PC-3 (cell line): Measurements from ENCODE around the gene CNN3. TPM values are rescaled to one million over a fixed set of nuclear protein-coding genes. Genes with fewer than 3 reads are reported as not detected.

Source experiments
- ATAC-seq: fragments of 200-7000 bp; cut with Tn5 transposase; 2 replicates; pipeline ENCODE4 v1.9.1; 2020; ENCODE audit warnings: mild to moderate bottlenecking, moderate library complexity
- BruUV-seq: library from RNA; stranded (reverse); fragments of 400-500 nt; replicated peaks from 2 replicates; lab custom pipeline; 2021; lab: Mats Ljungman, UMichigan
- CTCF ChIA-PET: fragments of 300-600 bp; sonication (Branson Sonifier 250); formaldehyde crosslinking; loops from one replicate; lab custom pipeline; 2022; ENCODE audit warnings: antibody characterized with exemption; lab: Charles Lee
- POLR2A ChIA-PET: fragments of 300-600 bp; sonication (Branson Sonifier 250); formaldehyde crosslinking; loops from one replicate; lab custom pipeline; 2022; ENCODE audit warnings: antibody characterized with exemption; ENCODE audit not compliant: unreplicated experiment; lab: Charles Lee
- DNase-seq: peaks from one replicate; pipeline ENCODE4 v3.0.0-alpha.2; 2015
- H2AFZ ChIP-seq: fragments of 300-600 bp; sonication (generic); 2 replicates; pipeline ENCODE4 v1.6.0; 2016; ENCODE audit warnings: antibody characterized with exemption, low read length
- H3F3A ChIP-seq: fragments of 300-600 bp; sonication (generic); one replicate; pipeline ENCODE4 v1.6.0; 2017; ENCODE audit warnings: antibody characterized with exemption, low read length, control low read depth, mild to moderate bottlenecking; ENCODE audit not compliant: unreplicated experiment
- H3K27ac ChIP-seq: fragments of 300-600 bp; sonication (generic); 2 replicates; pipeline ENCODE4 v1.5.1; 2016; ENCODE audit warnings: mild to moderate bottlenecking, low read length
- H3K27me3 ChIP-seq: fragments of 300-600 bp; sonication (generic); 2 replicates; pipeline ENCODE4 v1.6.1; 2016; ENCODE audit warnings: low read length, mixed read lengths
- H3K36me3 ChIP-seq: fragments of 300-600 bp; sonication (generic); 2 replicates; pipeline ENCODE4 v1.6.1; 2016; ENCODE audit warnings: low read depth, mixed run types, low read length, mixed read lengths
- H3K4me1 ChIP-seq: fragments of 300-600 bp; sonication (generic); 2 replicates; pipeline ENCODE4 v1.5.1; 2016; ENCODE audit warnings: low read length; ENCODE audit not compliant: insufficient read depth
- H3K4me2 ChIP-seq: fragments of 300-600 bp; sonication (generic); 2 replicates; pipeline ENCODE4 v1.6.0; 2016; ENCODE audit warnings: low read length
- H3K4me3 ChIP-seq: fragments of 300-600 bp; sonication (generic); 2 replicates; pipeline ENCODE4 v1.5.1; 2016; ENCODE audit warnings: mild to moderate bottlenecking, low read length, mixed read lengths
- H3K79me2 ChIP-seq: fragments of 300-600 bp; sonication (generic); 2 replicates; pipeline ENCODE4 v1.6.1; 2017; ENCODE audit warnings: low read length, mixed read lengths
- H3K9ac ChIP-seq: fragments of 300-600 bp; sonication (generic); 2 replicates; pipeline ENCODE4 v1.6.0; 2016; ENCODE audit warnings: mild to moderate bottlenecking, low read length
- H3K9me2 ChIP-seq: fragments of 300-600 bp; sonication (generic); replicated peaks from 2 replicates; pipeline ENCODE4 v1.6.1; 2016; ENCODE audit warnings: mixed run types, low read length, mixed read lengths
- H3K9me3 ChIP-seq: fragments of 300-600 bp; sonication (generic); 2 replicates; pipeline ENCODE4 v1.6.1; 2016; ENCODE audit warnings: low read length, mixed read lengths
- H4K20me1 ChIP-seq: fragments of 300-600 bp; sonication (generic); 2 replicates; pipeline ENCODE4 v1.6.1; 2016; ENCODE audit warnings: low read length, mixed read lengths
- CTCF ChIP-seq: fragments of 300-600 bp; sonication (generic); conservative IDR thresholded peaks from 2 replicates; pipeline ENCODE4 v1.5.1; 2017; ENCODE audit warnings: antibody characterized with exemption, low read depth, mild to moderate bottlenecking, low read length
- EZH2 ChIP-seq: fragments of 300-600 bp; sonication (generic); IDR thresholded peaks from one replicate; pipeline ENCODE4 v1.6.1; 2017; ENCODE audit warnings: antibody characterized with exemption, mild to moderate bottlenecking, low read length; ENCODE audit not compliant: unreplicated experiment
- EZH2phosphoT487 ChIP-seq: fragments of 300-600 bp; sonication (generic); IDR thresholded peaks from 2 replicates; pipeline ENCODE4 v1.6.1; 2018; ENCODE audit warnings: mild to moderate bottlenecking, antibody characterized with exemption, low read length, borderline replicate concordance
- intact Hi-C: fragments of 100-400 bp; cut with micrococcal nuclease; formaldehyde crosslinking; loops from 2 replicates; pipeline ENCODE4 v1.9.0; 2023
- total RNA-seq: library from RNA; depleted of rRNA; stranded (reverse); fragments of >200 nt; gene quantifications from 2 replicates; pipeline ENCODE4 v1.2.3, GENCODE V29; 2014

The CNN3 gene
- total RNA-seq, 1 experiment from 2014 or later, result 323 TPM

DNA sequence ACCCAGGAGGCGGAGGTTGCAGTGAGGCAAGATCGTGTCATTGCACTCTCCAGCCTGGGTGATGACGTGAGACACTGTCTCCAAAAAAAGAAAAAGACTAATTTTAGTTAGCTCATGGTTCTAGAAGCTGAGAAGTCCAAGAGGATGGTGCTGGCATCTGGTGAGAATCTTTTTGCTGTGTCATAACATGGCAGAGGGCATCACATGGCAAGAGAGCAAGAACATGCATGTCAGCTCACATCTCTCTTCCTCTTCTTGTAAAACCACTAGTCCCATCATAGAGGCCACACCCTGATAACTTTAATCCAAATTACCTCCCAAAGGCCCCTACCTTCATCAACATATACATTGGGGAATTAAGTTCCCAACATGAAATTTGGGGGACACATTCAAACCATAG, 13.8 kb upstream of the CNN3 start:
- Histone ChIP-seq H3K36me3 (no peaks in the 10 kb centered on the region), H3K4me2 (no peak overlapping the region), H3K27me3 (no peaks in the 10 kb centered on the region), H3K9me2 (no peaks in the 10 kb centered on the region), H2AFZ (no peak overlapping the region), H3K4me1 (peaks cover 10% of the 10 kb centered on the region), H3K4me3 (no peak overlapping the region), H3K79me2 (no peaks in the 10 kb centered on the region), H3K27ac (no peak overlapping the region), H3F3A (no peaks in the 10 kb centered on the region), H4K20me1 (no peaks in the 10 kb centered on the region), H3K9me3 (no peaks in the 10 kb centered on the region), H3K9ac (no peak overlapping the region)
- ATAC-seq, result no peak
- no peak for DNase-seq
- POLR2A ChIA-PET, result no interaction called here
- BruUV-seq, result no TSS peak
- intact Hi-C loops, result no loop called here
- TF ChIP-seq EZH2 (no peak), CTCF (no peak), EZH2phosphoT487 (no peak)
- CTCF ChIA-PET, result no interaction called here

GRCh38 chr1:94937820-94938219, 10.9 kb upstream of the CNN3 start:
- Histone ChIP-seq H3K4me2 (no peak overlapping the region), H3K36me3 (no peaks in the 10 kb centered on the region), H3F3A (no peaks in the 10 kb centered on the region), H2AFZ (no peak overlapping the region), H3K79me2 (no peaks in the 10 kb centered on the region), H3K27me3 (no peaks in the 10 kb centered on the region), H4K20me1 (no peaks in the 10 kb centered on the region), H3K9me3 (no peaks in the 10 kb centered on the region), H3K4me1 (peaks cover 14% of the 10 kb centered on the region), H3K27ac (no peak overlapping the region), H3K9me2 (no peaks in the 10 kb centered on the region), H3K4me3 (no peak overlapping the region), H3K9ac (no peak overlapping the region)
- intact Hi-C loops, result loop anchor here (5.0 kb wide), 1 partner anchor 44 kb away; no protein-coding TSS in a partner anchor
- DNase-seq (no peak), ATAC-seq (no peak)
- TF ChIP-seq EZH2phosphoT487 (no peak), CTCF (no peak), EZH2 (no peak)
- POLR2A ChIA-PET, result no interaction called here
- BruUV-seq, result no TSS peak
- CTCF ChIA-PET, result no interaction called here

GRCh38 chr1:94936861-94937620, 10.1 kb upstream of the CNN3 start:
- no peaks in the 10 kb centered on the region for H3F3A ChIP-seq
- no peak for DNase-seq
- no peaks in the 10 kb centered on the region for H3K79me2 ChIP-seq
- no peak overlapping the region for H3K9ac ChIP-seq
- no peak for ATAC-seq
- H4K20me1 ChIP-seq, result no peaks in the 10 kb centered on the region
- CTCF ChIA-PET, result no interaction called here
- no peak overlapping the region for H3K4me2 ChIP-seq
- TF ChIP-seq EZH2phosphoT487, result no peak
- TF ChIP-seq CTCF, result no peak
- TF ChIP-seq EZH2, result no peak
- H3K9me3 ChIP-seq, result no peaks in the 10 kb centered on the region
- H3K9me2 ChIP-seq, result no peaks in the 10 kb centered on the region
- H3K4me1 ChIP-seq, result peaks cover 7% of the 10 kb centered on the region; the same call in 1 of the 2 replicates
- intact Hi-C loops, result loop anchor here (5.0 kb wide), 1 partner anchor 45 kb away; no protein-coding TSS in a partner anchor
- H3K27ac ChIP-seq, result no peak overlapping the region
- no peak overlapping the region for H3K4me3 ChIP-seq
- BruUV-seq, result no TSS peak
- no peaks in the 10 kb centered on the region for H3K36me3 ChIP-seq
- POLR2A ChIA-PET, result no interaction called here
- no peak overlapping the region for H2AFZ ChIP-seq
- no peaks in the 10 kb centered on the region for H3K27me3 ChIP-seq
